HepG2 (cell line): Measurements from ENCODE around the gene DSCAML1. TPM values are rescaled to one million over a fixed set of nuclear protein-coding genes. Genes with fewer than 3 reads are reported as not detected.

Experiments
- ATAC-seq: fragments of 200-7000 bp; cut with Tn5 transposase; 3 replicates; pipeline ENCODE4 v1.9.1; 2020; ENCODE audit warnings: mild to moderate bottlenecking, moderate library complexity
- BruUV-seq: library from RNA; stranded (reverse); fragments of 400-500 nt; replicated peaks from 2 replicates; lab custom pipeline; 2021; lab: Mats Ljungman, UMichigan
- CTCF ChIA-PET: fragments of 300-600 bp; formaldehyde crosslinking; extraction: SDS; loops from one replicate; lab custom pipeline; 2021; ENCODE audit warnings: low total read pairs, inconsistent platforms, low intra/inter-chr PET ratio; lab: Yijun Ruan, JAX
- POLR2A ChIA-PET: fragments of 350-600 bp; sonication (Branson Sonifier 250); formaldehyde crosslinking; loops from one replicate; lab custom pipeline; 2020; ENCODE audit warnings: antibody characterized with exemption, inconsistent platforms; lab: Yijun Ruan, JAX
- DNase-seq: peaks from one replicate; pipeline ENCODE4 v3.0.0-alpha.2; 2015; ENCODE audit warnings: low spot score
- FAIRE-seq: peaks from 3 replicates; lab custom pipeline; 2011; peaks lifted over from hg19 to GRCh38; lab: Jason Lieb, UNC
- H2AFZ ChIP-seq: one replicate; pipeline ENCODE4 v1.6.1; 2011; ENCODE audit warnings: low read length, inconsistent platforms
- H3K27ac ChIP-seq: fragments of 300-600 bp; 3 replicates; pipeline ENCODE4 v1.8.0; 2011; ENCODE audit warnings: mixed run types, mild to moderate bottlenecking, mixed read lengths, low read length, inconsistent platforms; ENCODE audit not compliant: insufficient read depth; ENCODE audit errors: extremely low read length
- H3K27me3 ChIP-seq, 2 experiments: fragments of 200-600 bp in 1 of 2; 2 replicates in 1 of 2; 3 replicates in 1 of 2; pipeline versions ENCODE4 v1.6.0 to v1.8.0; 2011; ENCODE audit warnings: low read length in 2 of 2, mild to moderate bottlenecking in 2 of 2, moderate library complexity in 2 of 2, inconsistent platforms in 1 of 2; ENCODE audit not compliant: insufficient read depth in 2 of 2, control insufficient read depth in 1 of 2
- H3K36me3 ChIP-seq, 2 experiments: fragments of 200-600 bp in 1 of 2; replicated peaks in 1 of 2; 2 replicates in 1 of 2; 3 replicates in 1 of 2; pipeline versions ENCODE4 v1.5.1 to v1.8.0; 2011; ENCODE audit warnings: low read length in 2 of 2, inconsistent platforms in 1 of 2; ENCODE audit not compliant: insufficient read depth in 2 of 2, control insufficient read depth in 1 of 2
- H3K4me1 ChIP-seq: 2 replicates; pipeline ENCODE4 v1.5.1; 2012; ENCODE audit warnings: low read length, inconsistent platforms; ENCODE audit not compliant: insufficient read depth
- H3K4me2 ChIP-seq: 2 replicates; pipeline ENCODE4 v1.6.0; 2011; ENCODE audit warnings: low read depth, low read length, inconsistent platforms
- H3K4me3 ChIP-seq, 3 experiments: fragments of 200-600 bp in 1 of 3; sonication (generic), shearing (Covaris generic) in 1 of 3; replicated peaks in 1 of 3; 2 replicates each; pipeline ENCODE4 v1.5.1; 2011 to 2016; ENCODE audit warnings: low read length in 3 of 3, inconsistent platforms in 2 of 3, low read depth in 2 of 3, mild to moderate bottlenecking in 2 of 3, control low read depth in 1 of 3, mixed read lengths in 1 of 3; ENCODE audit not compliant: insufficient read depth in 1 of 3
- H3K79me2 ChIP-seq: one replicate; pipeline ENCODE4 v1.6.1; 2011; ENCODE audit warnings: low read length, inconsistent platforms; ENCODE audit not compliant: insufficient read depth
- H3K9ac ChIP-seq: 2 replicates; pipeline ENCODE4 v1.6.0; 2011; ENCODE audit warnings: mild to moderate bottlenecking, low read depth, low read length, inconsistent platforms; ENCODE audit not compliant: insufficient read depth
- H3K9me3 ChIP-seq: 2 replicates; pipeline ENCODE4 v1.5.1; 2012; ENCODE audit warnings: mild to moderate bottlenecking, low read length
- H4K20me1 ChIP-seq: 2 replicates; pipeline ENCODE4 v1.6.0; 2011; ENCODE audit warnings: inconsistent platforms, mild to moderate bottlenecking, low read length, moderate library complexity; ENCODE audit not compliant: insufficient read depth
- ELF4 ChIP-seq: sonication (generic); formaldehyde crosslinking; IDR thresholded peaks from 2 replicates; pipeline ENCODE4 v1.5.0; 2020; ENCODE audit warnings: missing genetic modification reagents, mild to moderate bottlenecking, moderate library complexity, borderline replicate concordance
- GATAD2A ChIP-seq: IDR thresholded peaks from 2 replicates; pipeline ENCODE4 v1.6.1; 2016
- GLI4 ChIP-seq: sonication (generic); formaldehyde crosslinking; IDR thresholded peaks from 2 replicates; pipeline ENCODE4 v1.5.1; 2020; ENCODE audit warnings: missing genetic modification reagents, mild to moderate bottlenecking, moderate library complexity, borderline replicate concordance
- MED8 ChIP-seq: sonication (generic); formaldehyde crosslinking; IDR thresholded peaks from 2 replicates; pipeline ENCODE4 v1.8.1; 2023; ENCODE audit warnings: mild to moderate bottlenecking, missing genetic modification reagents; ENCODE audit not compliant: insufficient replicate concordance
- NR1H2 ChIP-seq: sonication (generic); formaldehyde crosslinking; IDR thresholded peaks from 2 replicates; pipeline ENCODE4 v1.8.1; 2022; ENCODE audit warnings: low read depth, missing genetic modification reagents, borderline replicate concordance
- PAF1 ChIP-seq: IDR thresholded peaks from 2 replicates; pipeline ENCODE4 v1.6.1; 2016; ENCODE audit warnings: missing genetic modification reagents, missing compliant biosample characterization
- POLR2AphosphoS2 ChIP-seq: IDR thresholded peaks from 2 replicates; pipeline ENCODE4 v1.6.1; 2011; ENCODE audit warnings: low read depth, low read length, improper control_type of control experiment
- POLR2AphosphoS5 ChIP-seq: IDR thresholded peaks from 2 replicates; pipeline ENCODE4 v1.6.1; 2012; ENCODE audit warnings: low read depth, low read length
- RBM22 ChIP-seq: fragments of 200-400 bp; formaldehyde crosslinking; optimal IDR thresholded peaks from 2 replicates; pipeline ENCODE3; 2017; ENCODE audit warnings: mild to moderate bottlenecking, low read length, moderate library complexity
- TSC22D2 ChIP-seq: sonication (generic); formaldehyde crosslinking; IDR thresholded peaks from 2 replicates; pipeline ENCODE4 v1.5.1; 2020; ENCODE audit warnings: missing genetic modification reagents, mild to moderate bottlenecking, borderline replicate concordance
- WIZ ChIP-seq: sonication (generic); formaldehyde crosslinking; IDR thresholded peaks from 2 replicates; pipeline ENCODE4 v1.5.1; 2020; ENCODE audit warnings: mild to moderate bottlenecking, missing genetic modification reagents
- ZEB1 ChIP-seq: IDR thresholded peaks from 2 replicates; pipeline ENCODE4 v1.6.1; 2012; ENCODE audit warnings: mild to moderate bottlenecking, low read depth, inconsistent platforms; ENCODE audit not compliant: insufficient replicate concordance
- ZNF670 ChIP-seq: sonication (generic); formaldehyde crosslinking; IDR thresholded peaks from 2 replicates; pipeline ENCODE4 v1.8.0; 2022; ENCODE audit warnings: mild to moderate bottlenecking, missing genetic modification reagents, borderline replicate concordance
- ZNF772 ChIP-seq: sonication (generic); formaldehyde crosslinking; IDR thresholded peaks from 2 replicates; pipeline ENCODE4 v1.5.0; 2020; ENCODE audit warnings: mild to moderate bottlenecking, missing genetic modification reagents
- WGBS: methylation state at CpG from one replicate; pipeline ENCODE4 v1.1.6; 2017; ENCODE audit warnings: low lambda C conversion rate; 5-methylcytosine and 5-hydroxymethylcytosine counted together
- in situ Hi-C: cut with HindIII; loops from 2 replicates; pipeline ENCODE4 v1.10.0; 2017; ENCODE audit warnings: low pct_unique_long_range_greater_than_20kb; ENCODE audit not compliant: extremely low pct_ligation_motif_present
- intact Hi-C: fragments of 100-400 bp; cut with micrococcal nuclease; formaldehyde crosslinking; loops from one replicate; pipeline ENCODE4 v1.10.0; 2022; ENCODE audit not compliant: unreplicated experiment
- polyA plus RNA-seq, 8 experiments: library from polyadenylated mRNA; depleted of rRNA in 3 of 8; stranded (reverse) in 7 of 8; unstranded in 1 of 8; fragments of >200 nt; fragmentation: Illumina TruSeq in 4 of 8; extraction: Trizol in 4 of 8; gene quantifications; 2 replicates each; pipeline versions ENCODE4 v1.2.1 to v1.2.3, GENCODE V29; 2011 to 2016; ENCODE audit warnings: low read depth in 4 of 8, missing spikeins in 1 of 8, mixed read lengths in 1 of 8; ENCODE audit not compliant: insufficient read depth in 1 of 8
- total RNA-seq, 5 experiments: library from RNA; depleted of rRNA; stranded (reverse); fragments of >200 nt; fragmentation: Illumina TruSeq; extraction: Trizol; gene quantifications; 2 replicates each; pipeline ENCODE4 v1.2.3, GENCODE V29; 2016; ENCODE audit warnings: low read depth in 1 of 5

Gene DSCAML1
- total and polyA plus RNA-seq, 2 of the 13 experiments (the other 11 are each of a cell fraction or from before 2014, with no cell fraction given): 0.29 to 0.40 TPM

GRCh38 chr11:117627259-117627658 is 169.8 kb downstream of the DSCAML1 start:
- Histone ChIP-seq H3K4me3 (no peak overlapping the region), H3K9me3 (peaks cover 2% of the 10 kb centered on the region; the same call in 1 of the 2 replicates), H4K20me1 (no peaks in the 10 kb centered on the region), H3K27ac (no peak overlapping the region), H3K4me2 (no peak overlapping the region), H3K27me3 (peaks cover 3 to 7% of the 10 kb centered on the region in 2 experiments; a peak in 3 of 5 replicates), H3K4me1 (no peaks in the 10 kb centered on the region), H2AFZ (no peak overlapping the region), H3K9ac (no peak overlapping the region)
- 14% methylated on average over 11 of the region's 13 CpGs for WGBS
- ATAC-seq: no peak
- DNase-seq: no peak
- intact Hi-C loops: no loop called here
- no TSS peak for BruUV-seq
- CTCF ChIA-PET: no interaction called here
- TF ChIP-seq NR1H2 (CRISPR knock-in tag): no peak
- TF ChIP-seq RBM22: no peak
- TF ChIP-seq TSC22D2 (CRISPR knock-in tag): no peak
- TF ChIP-seq GATAD2A (CRISPR knock-in tag): no peak
- TF ChIP-seq POLR2AphosphoS2: no peak
- no peak for TF ChIP-seq MED8 (CRISPR knock-in tag)
- TF ChIP-seq ZNF772 (CRISPR knock-in tag): no peak
- TF ChIP-seq GLI4 (CRISPR knock-in tag): no peak
- no peak for TF ChIP-seq ZEB1
- no peak for TF ChIP-seq WIZ
- no peak for TF ChIP-seq ELF4 (CRISPR knock-in tag)
- no peak for TF ChIP-seq PAF1
- no peak for TF ChIP-seq POLR2AphosphoS5
- no peak for TF ChIP-seq ZNF670 (CRISPR knock-in tag)
- TF ChIP-seq, all 625 proteins: peak for 0
- no peaks in the 10 kb centered on the region for H3K79me2 ChIP-seq
- no peak for FAIRE-seq
- H3K36me3 ChIP-seq: no peaks in the 10 kb centered on the region
- in situ Hi-C loops: no loop called here
- POLR2A ChIA-PET: no interaction called here
